ENCODE data around the gene LRRFIP1.

LRRFIP1 gene

GRCh38 chr2:237798236-237799059 is 171.1 kb downstream of the LRRFIP1 start, which contains the start of gene RBM44:
RBM44 (plus strand) TSS chr2:237798779; CDS start chr2:237813610, 14,831 bp downstream.
- no peak for DNase-seq

GRCh38 chr2:237799060-237799428 is 171.7 kb downstream of the LRRFIP1 start:
- no peak for DNase-seq

GRCh38 chr2:237801466-237801865 is 174.1 kb downstream of the LRRFIP1 start:
- no peak for DNase-seq

- no peak for DNase-seq
Measured at GRCh38 chr2:237806334-237806733, 178.9 kb downstream of the LRRFIP1 start.

GRCh38 chr2:237815637-237816036 is 188.2 kb downstream of the LRRFIP1 start:
- no peak for DNase-seq

GRCh38 chr2:237816531-237816930 is 189.1 kb downstream of the LRRFIP1 start:
- no peak for DNase-seq

GRCh38 chr2:237818066-237818473 is 190.7 kb downstream of the LRRFIP1 start:
- no peak for DNase-seq

- DNase-seq = no peak
Measured at GRCh38 chr2:237819231-237819630, 191.8 kb downstream of the LRRFIP1 start.

GRCh38 chr2:237820421-237820820 is 193.0 kb downstream of the LRRFIP1 start:
- no peak for DNase-seq

GRCh38 chr2:237823544-237823943 is 196.2 kb downstream of the LRRFIP1 start:
- DNase-seq = no peak

GRCh38 chr2:237824085-237824484 is 196.7 kb downstream of the LRRFIP1 start:
- DNase-seq = no peak

GRCh38 chr2:237827421-237827987 is 200.1 kb downstream of the LRRFIP1 start:
- DNase-seq = no peak

Measured in DMS79 treated with DMSO at 0.1 percent for 48 hours (cell line).